Hindlimb muscle (tissue), 1 donor: ENCODE data around the gene MBL2. TPM values are rescaled to one million over a fixed set of nuclear protein-coding genes. Genes with fewer than 3 reads are reported as not detected.

Source experiments
- DNase-seq: peaks from one replicate; pipeline ENCODE4 v3.0.0-alpha.2; 2013
- polyA plus RNA-seq: library from polyadenylated mRNA; unstranded; fragments of 120-200 nt; gene quantifications from one replicate; pipeline ENCODE4 v1.2.1, GENCODE V29; 2013; ENCODE audit not compliant: insufficient read length

MBL2 gene
- polyA plus RNA-seq, 1 donor = not detected

- no peak for DNase-seq
Measured at GRCh38 chr10:52739380-52740154, 33.0 kb downstream of the MBL2 start.

GRCh38 chr10:52738951-52739350, 33.6 kb downstream of the MBL2 start:
- no peak for DNase-seq

GRCh38 chr10:52729271-52730104, 43.1 kb downstream of the MBL2 start:
- DNase-seq = peak; percentile 4

DNA sequence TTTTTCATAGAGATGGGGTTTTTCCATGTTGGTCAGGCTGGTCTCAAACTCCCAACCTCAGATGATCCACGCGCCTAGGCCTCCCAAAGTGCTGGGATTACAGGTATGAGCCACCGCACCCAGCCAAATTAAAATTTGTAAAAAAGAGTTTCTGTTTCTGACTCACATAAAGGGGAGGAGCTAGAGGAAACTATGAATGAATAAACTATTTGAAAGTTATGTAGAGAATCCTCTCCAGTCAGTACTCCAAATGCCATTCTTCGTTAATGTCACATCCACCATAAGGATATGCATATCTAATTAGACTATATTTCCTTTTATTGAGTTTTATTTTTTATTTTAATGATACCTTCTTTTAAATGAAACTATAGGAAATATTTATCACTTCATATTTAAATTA, 52.6 kb downstream of the MBL2 start:
- DNase-seq = no peak
